GF-D8 (cell line): ENCODE data around the gene AHCYL2.
"Not testable (repeated sequence)": the region's sequence is repeated elsewhere in the genome, so short reads cannot be mapped to it uniquely, and the experiment has no call there.

Experiments used
- DNase-seq: peaks from one replicate; lab custom pipeline; 2025; lab: John Stamatoyannopoulos, UW

The AHCYL2 gene

GRCh38 chr7:129427526-129428045 is 202.8 kb downstream of the AHCYL2 start:
- DNase-seq: no peak

DNA sequence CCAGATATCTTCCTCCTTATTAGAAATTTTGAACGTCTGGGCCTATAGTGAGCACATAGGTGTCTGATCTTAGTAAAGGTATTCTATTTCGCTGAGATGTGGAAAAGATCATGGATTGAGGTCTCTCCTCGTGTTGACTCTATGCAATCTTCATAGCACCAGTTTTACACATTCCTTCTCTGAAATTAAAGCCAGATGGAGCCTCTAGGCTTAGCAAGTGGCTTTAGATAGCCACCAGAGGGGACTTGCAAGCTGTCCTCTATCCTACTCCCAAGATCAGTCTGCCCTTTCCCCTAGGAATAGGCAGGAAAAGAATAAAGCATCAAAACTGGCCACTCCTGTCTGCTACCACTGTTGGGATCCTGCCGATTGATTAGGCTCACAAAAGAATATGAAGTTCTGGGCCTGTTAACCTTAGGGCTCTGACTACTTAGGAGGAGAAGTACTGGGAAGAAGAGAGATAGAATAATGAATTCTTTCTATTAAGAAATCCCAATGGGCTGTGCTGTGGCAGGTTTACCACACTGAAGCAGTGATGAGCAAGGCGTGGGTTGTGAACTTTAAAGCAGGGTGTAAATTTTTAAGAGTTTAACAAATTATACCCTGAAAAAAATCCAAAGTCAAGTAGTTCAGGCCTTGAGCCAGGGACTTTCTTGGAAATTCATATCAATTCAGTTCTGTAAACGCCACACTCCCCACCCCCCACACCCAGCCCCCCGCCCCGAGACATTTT is 207.2 kb downstream of the AHCYL2 start:
- no peak for DNase-seq

DNA sequence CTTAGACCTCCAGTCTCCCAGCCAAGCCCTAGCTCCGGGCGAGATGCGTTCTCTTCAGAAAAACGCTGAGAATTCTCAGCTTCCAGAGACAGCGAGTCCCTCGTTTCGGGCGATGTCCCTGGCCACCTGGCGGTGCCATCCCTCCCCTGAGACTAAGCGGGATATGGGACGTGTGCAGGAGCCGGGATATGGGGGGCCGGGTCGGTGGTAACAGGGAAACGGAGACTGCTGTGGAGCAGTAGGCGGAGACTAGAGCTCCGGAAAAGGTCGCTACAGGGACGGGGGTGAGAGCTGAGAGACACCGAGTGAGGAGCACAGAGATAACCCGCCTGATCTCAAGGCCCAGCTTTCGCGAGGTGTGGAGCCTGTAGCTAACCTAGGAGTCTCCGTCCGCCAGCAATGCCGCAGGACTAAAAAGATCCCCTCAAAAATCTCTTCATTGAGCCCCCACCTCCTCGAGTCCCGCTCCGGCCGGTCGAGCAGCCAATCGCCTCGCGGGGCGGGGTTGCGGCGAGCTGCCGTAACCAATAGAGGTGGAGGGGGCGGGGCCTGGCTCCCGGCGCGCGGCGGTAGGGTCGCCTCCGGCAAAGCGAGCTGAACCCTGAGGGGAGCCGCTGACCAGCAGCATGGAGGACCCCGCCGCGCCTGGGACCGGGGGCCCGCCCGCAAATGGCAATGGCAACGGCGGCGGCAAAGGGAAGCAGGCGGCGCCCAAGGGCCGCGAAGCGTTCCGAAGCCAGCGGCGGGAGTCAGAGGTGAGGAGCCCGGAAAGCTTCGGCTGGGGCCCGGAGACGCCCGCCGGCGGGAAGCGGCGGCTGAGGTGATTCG is 209.2 kb downstream of the AHCYL2 start, which contains the start of gene STRIP2:
Gene STRIP2 (plus strand): TSS at position 586 of the 828 bp plus-strand sequence. CDS start 41 bp downstream, at position 627.
- DNase-seq: peak; percentile 37

- no peak for DNase-seq
Measured at GRCh38 chr7:129434675-129435318, 210.0 kb downstream of the AHCYL2 start.

GRCh38 chr7:129435414-129435829 is 210.6 kb downstream of the AHCYL2 start:
- no peak for DNase-seq

DNA sequence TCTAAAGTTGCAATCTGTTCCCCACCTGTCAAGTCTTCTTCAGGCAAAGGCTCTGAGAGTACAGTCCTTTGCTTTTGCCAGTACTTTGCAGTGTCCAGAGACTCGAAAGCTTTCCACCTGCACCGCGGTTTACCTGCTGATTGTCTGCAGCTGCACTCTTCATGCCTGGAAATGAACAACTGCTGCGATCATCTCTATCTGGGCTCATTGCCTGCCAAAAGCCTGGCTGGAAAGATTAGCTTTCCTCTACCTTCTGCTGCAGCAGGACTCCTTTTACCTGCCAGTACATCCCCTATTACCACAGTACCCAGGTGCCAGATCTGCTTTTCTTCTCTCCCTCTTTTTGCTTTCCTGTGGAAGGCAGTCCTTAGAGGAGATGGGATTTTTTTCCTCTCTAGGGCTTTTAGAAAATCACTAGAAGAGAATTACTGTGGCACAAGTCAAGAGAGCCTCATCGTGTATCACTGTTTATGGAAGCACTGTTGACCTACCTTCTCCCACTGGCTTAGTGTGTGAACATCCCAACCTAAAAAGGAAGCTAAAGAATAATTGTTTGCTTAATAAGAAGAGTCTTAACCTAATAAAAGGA is 211.6 kb downstream of the AHCYL2 start:
- DNase-seq: no peak

GRCh38 chr7:129437190-129437589 is 212.4 kb downstream of the AHCYL2 start:
- DNase-seq: no peak

- DNase-seq: no peak
Measured at GRCh38 chr7:129438281-129438838, 213.5 kb downstream of the AHCYL2 start.

DNA sequence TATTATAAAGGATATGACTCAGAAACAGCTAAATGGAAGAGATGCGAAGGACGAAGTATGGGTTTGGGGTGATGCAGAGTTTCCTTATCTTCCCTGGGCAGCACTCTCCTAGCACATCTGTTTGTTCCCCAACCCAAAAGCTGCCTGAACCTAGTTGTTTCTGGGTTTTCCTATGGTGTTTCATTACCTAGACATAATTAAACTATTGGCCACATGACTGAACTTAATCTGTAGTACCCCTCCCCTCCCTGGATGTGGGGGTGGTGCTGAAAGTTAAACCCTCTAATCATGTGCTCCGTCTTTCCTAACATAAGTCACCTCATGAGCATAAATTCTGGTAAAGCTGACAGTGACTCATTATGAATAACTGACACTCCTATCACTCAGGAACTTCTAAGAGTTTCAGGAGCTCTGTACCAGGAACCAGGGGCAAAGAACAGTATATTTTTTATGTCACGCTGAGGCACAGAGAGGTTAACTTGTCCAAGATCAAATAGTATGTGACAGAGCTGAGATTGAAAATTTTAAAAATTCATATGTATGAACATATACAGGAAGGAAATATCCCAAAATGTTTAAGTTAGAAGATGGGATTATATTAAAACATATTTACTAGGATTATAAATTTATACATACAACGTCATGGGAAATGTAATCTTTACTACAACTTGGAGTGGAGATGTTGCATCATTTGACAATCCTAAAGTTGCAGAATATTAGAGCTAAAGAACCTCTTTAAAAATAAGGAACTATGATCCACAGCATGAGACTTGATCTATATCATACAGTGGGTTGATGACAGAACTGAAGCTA is 214.2 kb downstream of the AHCYL2 start:
- DNase-seq: no peak

- DNase-seq: no peak
Measured at GRCh38 chr7:129439963-129440625, 215.3 kb downstream of the AHCYL2 start.

DNA sequence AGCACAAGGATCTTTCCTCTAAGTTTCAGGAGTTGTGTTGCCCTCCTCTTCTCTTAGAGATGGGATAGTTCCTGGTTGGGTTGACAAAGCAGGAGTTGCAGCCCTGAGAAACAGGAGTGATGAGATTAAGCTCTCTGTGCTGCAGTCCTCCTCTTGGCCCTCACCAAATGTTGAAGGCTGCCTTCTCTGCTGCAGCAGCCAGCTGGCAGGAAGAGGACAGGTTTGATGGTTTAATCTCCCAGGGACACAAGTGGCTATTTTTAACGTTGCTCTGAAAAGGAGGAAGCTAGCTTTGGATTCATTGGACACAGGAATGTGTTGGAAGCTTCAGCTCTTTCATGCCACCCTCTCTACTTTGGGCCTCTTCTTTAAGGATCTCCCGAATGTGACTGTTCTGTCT is 218.8 kb downstream of the AHCYL2 start:
- no peak for DNase-seq

DNA sequence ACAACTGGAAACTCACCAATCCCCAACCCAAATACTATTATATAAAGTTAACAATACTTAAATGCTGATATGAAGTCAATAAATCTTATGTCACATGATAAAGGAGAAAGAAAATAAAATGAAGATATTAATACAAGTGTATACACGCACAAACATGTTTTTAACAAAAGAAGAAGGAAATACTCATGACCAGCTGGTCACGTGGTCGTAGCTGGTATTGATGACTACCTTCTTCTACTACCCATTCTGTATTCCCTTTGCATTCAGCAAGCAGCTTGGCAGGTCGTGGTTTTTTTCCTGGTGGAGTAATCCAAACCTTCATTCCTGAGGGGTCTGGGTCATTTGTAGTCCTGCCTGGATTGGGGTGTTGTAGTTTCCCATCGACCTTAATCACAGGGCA is 219.9 kb downstream of the AHCYL2 start:
- not testable (repeated sequence) for DNase-seq

DNA sequence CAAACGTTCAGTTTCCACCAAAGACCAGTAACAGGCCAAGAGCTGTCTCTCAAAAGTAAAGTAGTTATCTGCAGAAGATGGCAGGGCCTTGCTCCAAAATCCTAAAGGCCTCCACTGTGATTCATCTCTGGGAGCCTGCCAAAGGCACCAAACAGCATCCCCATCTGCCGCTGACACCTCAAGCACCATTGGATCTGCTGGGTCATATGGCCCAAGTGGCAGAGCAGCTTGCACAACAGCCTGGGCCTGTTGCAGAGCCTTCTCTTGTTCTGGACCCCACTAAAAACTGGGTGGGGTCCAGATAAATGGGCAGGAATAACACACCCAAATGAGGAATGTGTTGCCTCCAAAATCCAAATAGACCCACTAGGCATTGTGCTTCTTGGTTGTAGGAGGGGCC is 222.1 kb downstream of the AHCYL2 start:
- not testable (repeated sequence) for DNase-seq

- DNase-seq: not testable (repeated sequence)
Measured at GRCh38 chr7:129447445-129447844, 222.6 kb downstream of the AHCYL2 start.

- not testable (repeated sequence) for DNase-seq
Measured at GRCh38 chr7:129448608-129449007, 223.8 kb downstream of the AHCYL2 start.

DNA sequence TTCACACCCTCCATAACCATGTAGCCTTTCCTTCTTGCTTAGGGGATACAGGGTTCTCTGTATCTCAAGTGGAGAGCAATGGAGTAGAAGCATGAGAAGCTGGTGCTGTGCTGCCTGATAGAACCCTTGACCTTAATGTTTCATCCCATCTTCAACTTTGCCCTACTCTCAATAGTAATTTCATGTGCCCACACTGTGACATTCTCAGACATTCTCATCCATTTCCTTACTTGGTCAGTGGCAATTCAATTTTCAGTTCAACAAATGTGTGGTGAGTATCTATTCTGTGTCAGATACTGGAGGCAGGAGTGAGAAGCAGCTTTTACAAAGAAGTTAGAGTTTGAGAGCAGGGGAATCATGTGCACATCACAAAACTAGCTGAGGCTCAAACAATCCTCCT is 225.5 kb downstream of the AHCYL2 start:
- DNase-seq: no peak

GRCh38 chr7:129452589-129453231 is 227.9 kb downstream of the AHCYL2 start:
- no peak for DNase-seq

GRCh38 chr7:129453510-129454248 is 228.8 kb downstream of the AHCYL2 start:
- DNase-seq: no peak

- no peak for DNase-seq
Measured at GRCh38 chr7:129454249-129454551, 229.4 kb downstream of the AHCYL2 start.
